HG03175 (cell line): ENCODE data around the gene C14orf119.
A peak's percentile ranks its signal among the peaks of the same experiment; 100 is the strongest.

ENCODE experiments used
- ATAC-seq: cut with Tn5 transposase; IDR thresholded peaks from one replicate; pipeline ENCODE4 v1.9.1; 2021; ENCODE audit warnings: mild to moderate bottlenecking, moderate library complexity; ENCODE audit not compliant: unreplicated experiment

The C14orf119 gene

GRCh38 chr14:23086565-23086964 lies 8.7 kb upstream of the C14orf119 start:
- ATAC-seq = no peak

GRCh38 chr14:23089498-23090253 lies 5.6 kb upstream of the C14orf119 start:
- ATAC-seq = no peak

- no peak for ATAC-seq
These were observed 5.1 kb upstream of the C14orf119 start for GRCh38 chr14:23090254-23090636.

DNA sequence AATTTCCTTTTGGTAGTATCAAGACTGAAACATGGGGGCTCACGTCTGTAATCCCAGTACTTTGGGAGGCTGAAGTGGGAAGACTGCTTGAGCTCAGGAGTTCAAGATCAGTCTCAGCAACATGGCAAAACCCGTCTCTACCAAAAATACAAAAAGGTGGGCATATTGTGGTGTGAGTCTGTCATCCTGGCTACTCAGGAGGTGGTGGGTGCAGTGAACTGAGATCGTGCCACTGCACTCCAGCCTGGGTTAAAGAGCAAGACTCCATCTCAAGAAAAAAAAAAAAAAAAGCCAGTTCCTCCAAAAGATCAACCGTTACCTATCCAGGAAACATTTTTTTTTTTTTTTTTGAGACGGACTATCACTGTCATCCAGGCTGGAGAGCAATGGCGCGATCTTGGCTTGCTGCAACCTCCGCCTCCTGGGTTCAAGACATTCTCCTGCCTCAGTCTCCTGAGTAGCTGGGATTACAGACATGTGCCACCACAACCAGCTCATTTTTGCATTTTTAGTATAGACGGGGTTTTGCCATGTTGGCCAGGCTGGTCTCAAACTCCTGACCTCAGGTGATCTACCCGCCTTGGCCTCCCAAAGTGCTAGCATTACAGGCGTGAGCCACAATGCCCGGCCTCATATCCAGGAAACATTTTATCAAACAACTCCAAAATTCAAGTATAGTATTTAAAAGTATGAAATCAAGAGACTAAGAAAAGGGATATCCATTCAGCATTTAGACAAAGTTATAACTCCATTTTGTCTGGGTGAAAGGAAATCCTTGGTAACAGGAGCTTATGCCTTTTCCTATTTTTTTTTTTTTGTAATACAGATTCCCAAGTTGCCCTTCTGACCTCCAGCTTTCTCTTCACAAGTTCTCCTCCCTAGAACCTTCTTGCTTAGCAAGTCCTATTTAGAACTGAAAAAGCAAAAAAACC lies 3.7 kb upstream of the C14orf119 start:
- no peak for ATAC-seq

DNA sequence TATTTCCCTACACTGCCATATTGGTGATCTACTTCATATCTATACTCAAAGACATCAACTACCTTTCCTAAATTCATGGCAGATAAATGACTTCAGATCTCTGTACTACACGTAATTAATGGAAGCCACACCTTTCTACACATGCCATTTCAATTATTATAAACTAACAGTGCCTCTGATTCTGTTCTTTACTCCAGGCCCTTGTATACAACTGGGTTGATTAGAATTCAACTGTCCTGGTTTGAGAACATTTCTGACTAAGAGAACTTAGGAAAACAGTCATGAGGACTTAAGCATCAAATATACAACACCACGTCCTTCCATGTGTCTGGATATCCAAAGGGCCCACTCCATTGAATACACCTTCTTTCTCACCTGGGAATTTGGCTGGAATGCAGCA lies 2.2 kb upstream of the C14orf119 start:
- ATAC-seq = no peak

DNA sequence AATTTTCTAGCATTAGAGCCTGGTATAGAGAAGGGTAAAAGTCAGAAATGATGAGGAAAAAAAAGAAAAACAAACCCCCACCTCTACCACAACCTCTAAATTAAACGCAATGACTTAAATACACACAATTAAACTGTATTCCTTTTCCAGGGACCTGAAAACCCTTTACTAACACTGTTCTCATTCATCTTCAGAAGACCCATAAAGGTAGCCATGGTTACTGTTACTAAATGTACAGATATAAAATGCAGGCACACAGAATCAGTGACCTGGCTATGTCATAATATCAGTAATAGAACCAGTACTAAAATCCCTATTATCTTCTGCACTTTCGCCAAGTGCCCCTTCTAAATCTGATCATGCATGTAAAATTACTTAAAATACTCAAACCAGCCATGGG lies 1.8 kb upstream of the C14orf119 start:
- ATAC-seq = no peak

DNA sequence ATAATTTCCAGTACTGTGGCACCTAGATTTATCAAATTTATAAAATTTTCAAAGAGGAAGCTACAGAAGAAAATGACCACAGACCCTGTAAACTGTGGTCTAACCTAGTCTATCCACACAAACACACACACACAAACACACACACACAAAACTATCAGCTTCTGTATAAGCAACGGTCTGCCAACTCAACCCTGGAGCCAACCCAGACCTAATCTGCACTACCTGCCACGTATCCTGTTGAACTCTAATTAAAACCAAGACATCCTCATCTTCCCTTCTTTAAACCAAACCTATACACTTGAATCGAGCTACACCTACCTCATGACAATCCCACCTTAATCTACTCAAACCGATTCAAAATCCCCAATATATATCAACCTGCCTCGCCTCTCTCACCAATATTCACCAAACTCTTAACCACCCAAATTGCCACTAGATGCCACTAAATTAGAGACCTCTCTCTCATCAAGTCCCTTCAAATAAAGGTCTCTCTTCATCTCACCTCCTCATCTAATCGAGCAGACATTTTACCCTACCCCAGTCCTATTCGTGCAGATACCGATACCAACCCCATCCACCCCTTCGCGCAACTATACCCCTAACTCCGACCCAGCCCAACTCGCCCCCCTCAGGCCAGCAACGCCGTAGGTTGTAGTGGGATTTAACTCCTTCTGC lies 1.2 kb upstream of the C14orf119 start:
- no peak for ATAC-seq

GRCh38 chr14:23094666-23095195 lies 574 bp upstream of the C14orf119 start, which contains the start of gene ACIN1:
Gene ACIN1, minus strand, starts transcription at chr14:23095136. Its CDS starts 24 bp downstream, at chr14:23095112.
- ATAC-seq = peak; percentile 35

DNA sequence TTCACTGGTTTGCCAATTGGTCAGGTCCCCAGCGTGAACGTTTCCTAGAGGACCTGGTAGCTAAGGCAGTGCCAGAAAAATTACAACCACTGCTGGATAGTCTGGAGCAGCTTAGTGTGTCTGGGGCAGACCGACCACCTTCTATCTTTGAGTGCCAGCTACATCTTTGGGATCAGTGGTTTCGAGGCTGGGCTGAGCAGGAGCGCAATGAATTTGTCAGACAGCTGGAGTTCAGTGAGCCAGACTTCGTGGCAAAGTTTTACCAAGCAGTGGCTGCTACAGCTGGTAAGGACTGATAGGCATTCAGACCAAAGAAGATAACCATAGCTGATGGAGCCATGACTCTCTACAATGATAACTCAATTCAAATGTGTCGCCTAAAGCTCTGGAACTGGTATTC lies 2.5 kb downstream of the C14orf119 start:
- no peak for ATAC-seq

- ATAC-seq = no peak
These were observed 4.0 kb downstream of the C14orf119 start for GRCh38 chr14:23099212-23099861.

GRCh38 chr14:23101213-23101970 lies 6.1 kb downstream of the C14orf119 start:
- no peak for ATAC-seq

- ATAC-seq = no peak
These were observed 6.8 kb downstream of the C14orf119 start for GRCh38 chr14:23101986-23102625.

DNA sequence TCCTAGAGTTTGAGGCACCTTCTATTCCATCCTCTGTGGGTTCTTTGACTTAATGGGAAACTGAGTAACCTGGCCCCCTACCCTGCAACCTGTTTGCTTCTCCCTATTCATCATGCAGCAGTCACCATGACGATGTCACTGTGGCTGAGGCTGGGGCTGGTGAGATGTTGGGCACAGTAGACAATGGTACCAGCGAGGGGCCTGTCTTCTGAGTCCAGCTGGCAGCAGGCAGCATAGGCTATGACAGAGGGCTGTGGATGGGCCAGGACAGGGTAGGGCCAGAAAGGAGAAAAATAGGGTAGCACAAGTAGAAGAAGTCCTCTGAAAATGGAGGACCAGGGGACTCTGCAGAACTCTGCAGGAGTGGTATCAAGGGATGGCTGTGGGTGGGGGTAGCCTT lies 7.5 kb downstream of the C14orf119 start:
- ATAC-seq = no peak

DNA sequence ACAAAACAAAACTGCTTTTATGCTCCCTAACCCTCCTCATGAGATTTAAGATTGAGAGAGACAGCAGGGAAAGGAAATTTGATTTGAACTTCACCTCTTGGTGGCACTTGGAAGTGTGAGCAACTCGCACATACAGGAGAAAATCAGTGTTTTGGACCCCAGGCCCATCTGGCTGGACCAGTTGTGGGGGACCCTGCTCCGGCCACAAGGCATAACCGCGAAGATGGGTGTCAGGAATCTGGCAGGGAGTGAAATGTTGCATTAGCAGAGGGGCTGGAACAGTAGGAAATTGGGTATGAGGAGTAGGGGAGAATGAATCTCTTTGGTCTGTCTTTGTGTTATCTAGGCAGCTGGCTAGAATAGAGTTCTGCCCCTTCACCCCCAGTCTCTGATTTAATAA lies 8.3 kb downstream of the C14orf119 start:
- no peak for ATAC-seq

DNA sequence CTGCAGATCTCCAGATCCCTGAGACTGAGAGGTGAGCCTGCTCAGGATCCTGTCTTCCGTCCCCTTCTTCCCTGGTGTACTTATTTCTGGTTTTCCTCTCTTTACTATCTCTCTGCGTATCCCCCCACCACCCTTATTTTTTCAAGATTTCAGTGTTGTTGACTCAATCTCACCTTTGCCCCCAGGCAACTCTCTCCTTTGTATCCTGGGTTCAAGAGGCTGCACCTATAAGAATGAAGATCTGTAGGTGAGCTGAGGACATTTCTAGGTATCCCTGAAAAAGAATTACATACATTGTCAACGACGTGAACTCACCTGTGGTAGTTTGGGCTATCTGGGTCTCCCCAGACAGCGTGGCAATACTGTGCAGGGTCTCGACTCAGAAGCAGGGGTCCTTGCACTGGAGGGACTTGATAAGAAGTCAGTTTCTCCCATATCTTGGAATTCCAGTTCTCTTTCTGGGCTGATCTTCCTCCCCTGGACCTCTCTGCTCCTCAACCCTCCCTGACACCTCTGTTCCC lies 8.8 kb downstream of the C14orf119 start:
- no peak for ATAC-seq

GRCh38 chr14:23104591-23105347 lies 9.5 kb downstream of the C14orf119 start, which contains the start of gene CIROP:
Gene CIROP, minus strand, starts transcription at chr14:23104989. Its CDS starts 69 bp downstream, at chr14:23104920.
- ATAC-seq = no peak

DNA sequence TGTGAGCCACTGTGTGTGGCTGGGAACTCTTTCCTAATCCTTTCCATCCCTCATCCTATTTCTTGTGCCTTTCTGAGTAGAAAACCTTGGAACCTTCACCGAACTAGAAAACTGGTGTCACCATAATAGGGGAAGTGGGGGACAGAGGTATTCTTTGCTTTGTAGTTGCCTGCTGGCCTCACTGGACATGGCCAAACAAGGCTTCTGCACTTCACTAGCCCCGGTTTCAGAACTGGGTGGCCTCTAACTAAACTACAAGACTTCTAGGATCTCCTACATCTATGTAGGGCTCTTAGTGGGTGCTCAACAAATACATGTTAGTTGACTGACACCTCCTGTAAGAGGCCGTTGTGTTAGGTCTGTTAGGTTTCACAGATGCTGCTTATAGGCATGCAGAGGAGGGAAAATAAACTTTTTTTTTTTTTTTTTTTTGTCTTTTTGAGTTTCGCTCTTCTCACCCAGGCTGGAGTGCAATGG lies 10.1 kb downstream of the C14orf119 start:
- ATAC-seq = no peak

DNA sequence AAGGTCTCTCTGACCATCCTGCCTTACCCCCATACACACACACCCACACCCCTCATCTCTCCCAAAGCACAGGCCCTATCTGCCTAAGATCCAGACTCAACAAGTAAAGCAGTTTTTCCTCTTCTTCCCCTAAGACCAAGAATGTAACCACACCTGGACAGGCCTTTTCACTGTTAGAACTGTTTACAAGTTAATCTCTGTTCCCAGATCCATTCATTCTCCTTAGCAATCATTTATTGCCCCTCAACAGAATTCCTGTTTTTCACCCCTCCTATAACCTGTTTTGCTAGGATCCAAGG lies 11.4 kb downstream of the C14orf119 start:
- no peak for ATAC-seq
